Measurements from ENCODE around the gene ANKIB1. TPM values are rescaled to one million over a fixed set of nuclear protein-coding genes. Genes with fewer than 3 reads are reported as not detected.
A peak's percentile ranks its signal among the peaks of the same experiment; 100 is the strongest.
"Not testable (repeated sequence)": the region's sequence is repeated elsewhere in the genome, so short reads cannot be mapped to it uniquely, and the experiment has no call there.

ANKIB1 gene
- total RNA-seq, 2 donors from 2014 or later = 25.0 to 32.7 TPM

GRCh38 chr7:92246360-92247101 lies 757 bp downstream of the ANKIB1 start:
- TF ChIP-seq CTCF (IDR thresholded peaks at IDR 0.05) = no peak
- no peaks in the 10 kb centered on the region for H3K27me3 ChIP-seq
- peak overlapping the region; percentile 90 to 97 for H3K27ac ChIP-seq
- H3K36me3 ChIP-seq = peaks cover 3% of the 10 kb centered on the region
- DNase-seq (ENCODE audit: low spot score) = no peak
- no peaks in the 10 kb centered on the region for H3K9me3 ChIP-seq
- H3K4me1 ChIP-seq = peaks cover 0 to 36% of the 10 kb centered on the region in 2 donors
- H3K4me3 ChIP-seq = peak overlapping the region; percentile 94 to 98

DNA sequence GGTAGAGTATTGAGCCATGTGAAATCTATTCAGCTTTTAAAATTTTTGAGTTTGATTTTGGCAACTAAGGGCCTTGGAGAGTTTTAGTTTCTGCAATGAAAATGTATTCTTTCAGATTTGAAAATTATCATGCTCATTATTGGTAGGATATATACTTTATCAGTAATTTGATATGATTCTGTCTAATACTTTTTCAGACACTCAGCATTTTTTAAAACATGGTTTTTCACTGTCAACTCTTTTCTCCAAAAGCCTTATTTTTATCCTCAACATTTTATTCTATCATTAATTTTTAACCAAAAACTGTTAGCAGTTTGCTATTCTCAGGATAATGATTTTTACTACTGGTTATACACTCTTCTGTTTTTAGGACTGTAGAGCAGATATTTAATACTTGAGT lies 4.8 kb downstream of the ANKIB1 start:
- DNase-seq (ENCODE audit: low spot score) = no peak
- no peak for TF ChIP-seq CTCF (IDR thresholded peaks at IDR 0.05)
- no peaks in the 10 kb centered on the region for H3K27me3 ChIP-seq
- no peaks in the 10 kb centered on the region for H3K36me3 ChIP-seq
- peaks cover 0 to 38% of the 10 kb centered on the region in 2 donors for H3K4me1 ChIP-seq
- H3K9me3 ChIP-seq = no peaks in the 10 kb centered on the region
- no peak overlapping the region for H3K4me3 ChIP-seq
- H3K27ac ChIP-seq = no peak overlapping the region

DNA sequence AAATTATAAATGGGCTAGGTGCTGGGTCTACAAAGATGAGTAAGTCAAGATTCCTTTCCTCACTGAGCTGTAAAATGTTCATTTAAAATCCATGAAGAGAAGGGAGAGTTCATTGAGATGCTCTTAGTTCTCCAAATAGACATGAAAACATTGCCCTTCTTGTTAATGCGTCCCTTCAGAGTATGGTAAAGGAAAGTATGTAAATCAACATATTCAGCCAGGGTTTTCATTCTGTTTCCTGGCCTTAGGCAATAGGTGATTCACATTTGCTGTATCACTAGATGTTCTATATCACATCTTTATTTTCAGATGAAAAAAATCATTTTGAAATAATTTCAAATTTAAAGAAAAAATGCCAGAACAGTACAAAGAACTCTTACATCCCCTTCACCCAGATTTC lies 5.4 kb downstream of the ANKIB1 start:
- no peak overlapping the region for H3K27ac ChIP-seq
- H3K4me3 ChIP-seq = no peak overlapping the region
- DNase-seq (ENCODE audit: low spot score) = no peak
- no peaks in the 10 kb centered on the region for H3K27me3 ChIP-seq
- no peaks in the 10 kb centered on the region for H3K36me3 ChIP-seq
- H3K9me3 ChIP-seq = no peaks in the 10 kb centered on the region
- TF ChIP-seq CTCF (IDR thresholded peaks at IDR 0.05) = no peak
- H3K4me1 ChIP-seq = peaks cover 0 to 38% of the 10 kb centered on the region in 2 donors

- Histone ChIP-seq H3K4me1 (peaks cover 0 to 21% of the 10 kb centered on the region in 2 donors), H3K36me3 (no peaks in the 10 kb centered on the region)
These were observed 7.5 kb downstream of the ANKIB1 start for GRCh38 chr7:92253251-92253650.

DNA sequence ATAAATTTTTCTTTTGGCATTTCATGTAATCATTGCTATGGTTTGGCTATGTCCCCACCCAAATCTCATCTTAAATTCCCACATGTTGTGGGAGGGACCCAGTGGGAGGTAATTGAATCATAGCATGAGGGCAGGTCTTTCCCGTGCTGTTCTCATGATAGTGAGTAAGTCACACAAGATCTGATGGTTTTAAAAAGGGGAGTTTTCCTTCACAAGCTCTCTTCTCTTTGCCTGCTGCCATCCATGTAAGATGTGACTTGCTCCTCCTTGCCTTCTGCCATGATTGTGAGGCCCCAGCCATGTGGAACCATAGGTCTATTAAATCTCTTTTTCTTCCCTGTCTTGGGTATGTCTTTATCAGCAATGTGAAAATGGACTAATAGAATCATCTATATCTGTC lies 9.0 kb downstream of the ANKIB1 start:
- not testable (repeated sequence) for H3K27me3 ChIP-seq; H3K9me3 ChIP-seq; DNase-seq (ENCODE audit: low spot score); H3K36me3 ChIP-seq; H3K4me3 ChIP-seq
- Histone ChIP-seq H3K4me1 (peaks cover 0 to 21% of the 10 kb centered on the region in 2 donors), H3K27ac (peak overlapping the region in 1 of 2 donors; percentile 44)

More at GRCh38 chr7:92253251-92253650, 7.5 kb downstream of the ANKIB1 start:
- TF ChIP-seq CTCF (IDR thresholded peaks at IDR 0.05) = no peak
- H3K9me3 ChIP-seq = no peaks in the 10 kb centered on the region
- no peak for DNase-seq (ENCODE audit: low spot score)
- H3K27me3 ChIP-seq = no peaks in the 10 kb centered on the region
- H3K27ac ChIP-seq = no peak overlapping the region
- H3K4me3 ChIP-seq = no peak overlapping the region

GRCh38 chr7:92255308-92255707 lies 9.5 kb downstream of the ANKIB1 start:
- Histone ChIP-seq H3K9me3 (no peaks in the 10 kb centered on the region), H3K4me3 (no peak overlapping the region), H3K27me3 (no peaks in the 10 kb centered on the region), H3K27ac (peak overlapping the region in 1 of 2 donors; percentile 44), H3K36me3 (no peaks in the 10 kb centered on the region), H3K4me1 (peaks cover 0 to 21% of the 10 kb centered on the region in 2 donors)
- no peak for TF ChIP-seq CTCF (IDR thresholded peaks at IDR 0.05)
- DNase-seq (ENCODE audit: low spot score) = no peak

All from right atrium auricular region (tissue), 2 donors.